ENCODE data around the gene IFNA21.
A peak's percentile ranks its signal among the peaks of the same experiment; 100 is the strongest.
"Not testable (repeated sequence)": the region's sequence is repeated elsewhere in the genome, so short reads cannot be mapped to it uniquely, and the experiment has no call there.

The IFNA21 gene

GRCh38 chr9:21137020-21137419 lies 29.4 kb downstream of the IFNA21 start:
- DNase-seq, result no peak

- DNase-seq, result no peak
These were observed 30.7 kb downstream of the IFNA21 start for GRCh38 chr9:21135736-21136135.

GRCh38 chr9:21128186-21128585 lies 38.3 kb downstream of the IFNA21 start:
- DNase-seq, result not testable (repeated sequence)

- DNase-seq, result no peak
These were observed 44.7 kb downstream of the IFNA21 start for GRCh38 chr9:21121595-21122251.

DNA sequence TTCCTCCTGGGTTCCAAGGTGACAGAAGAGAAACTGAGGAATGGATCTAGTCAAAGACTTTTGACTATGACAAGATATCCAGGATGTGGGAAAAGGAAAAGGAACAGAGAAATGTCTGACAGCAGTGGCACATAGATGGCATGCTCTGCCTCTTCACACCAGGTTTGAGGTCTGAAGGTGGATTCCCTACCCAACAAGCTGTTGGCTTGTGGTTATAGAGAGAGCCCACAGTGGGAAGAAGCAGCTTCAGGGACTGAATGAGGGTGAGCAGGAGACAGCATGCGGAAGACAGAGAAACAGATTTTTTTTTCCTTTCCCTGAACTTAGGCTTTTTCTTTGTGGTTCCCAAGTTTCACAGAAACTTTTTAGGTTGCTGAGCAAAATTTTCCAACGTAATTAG lies 45.4 kb downstream of the IFNA21 start:
- no peak for DNase-seq

DNA sequence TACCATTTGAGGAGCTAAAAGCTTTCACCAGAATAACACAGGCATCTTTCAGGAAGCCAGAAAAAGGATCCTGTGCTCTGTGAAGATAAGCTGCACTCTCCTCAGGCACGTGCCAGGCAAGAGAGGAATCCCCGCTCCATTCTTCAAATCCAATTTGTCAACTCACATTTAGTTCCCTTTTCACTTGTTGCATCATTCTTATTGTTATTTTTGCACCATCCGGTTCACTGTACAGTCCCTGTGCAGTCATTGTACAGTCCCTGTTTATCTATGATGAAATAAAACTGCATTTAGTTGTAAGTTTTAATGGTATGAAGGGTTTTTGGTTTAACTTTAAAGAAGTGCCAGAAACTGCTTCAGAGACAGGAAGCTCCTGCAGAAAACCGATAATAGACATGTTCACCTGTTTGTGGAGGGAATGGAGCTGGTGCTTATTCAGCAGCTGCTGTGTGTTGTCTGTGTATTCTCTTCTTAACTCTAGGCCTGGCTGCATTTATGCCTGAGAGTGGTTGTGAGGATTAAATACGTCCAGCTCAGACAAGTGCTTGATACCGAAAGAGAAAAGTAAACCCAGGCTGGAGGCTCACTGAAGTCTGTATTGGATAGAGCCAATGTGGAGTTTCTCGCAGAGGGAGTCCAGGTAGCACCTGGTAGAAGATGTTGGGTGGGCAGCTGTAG lies 47.2 kb downstream of the IFNA21 start:
- peak; percentile 81 for DNase-seq
